Brain microvascular endothelial cell (primary cell): ENCODE measurements around the gene PRKG2.

Experiments
- DNase-seq: peaks from one replicate; pipeline ENCODE4 v3.0.0-alpha.2; 2020
- H3K27ac ChIP-seq: fragments of 250-450 bp; sonication (Bioruptor Pico); 2 replicates; pipeline ENCODE4 v1.5.1; 2020; ENCODE audit warnings: mild to moderate bottlenecking, moderate library complexity
- H3K27me3 ChIP-seq: fragments of 250-450 bp; sonication (Bioruptor Pico); replicated peaks from 2 replicates; pipeline ENCODE4 v1.5.1; 2020; ENCODE audit warnings: mild to moderate bottlenecking
- H3K36me3 ChIP-seq: fragments of 250-450 bp; sonication (Bioruptor Pico); replicated peaks from 2 replicates; pipeline ENCODE4 v1.5.1; 2020; ENCODE audit warnings: mild to moderate bottlenecking
- H3K4me3 ChIP-seq: 2 replicates; pipeline ENCODE4 v1.5.1; 2011; ENCODE audit warnings: low read depth, mild to moderate bottlenecking, control low read depth, low read length, moderate library complexity
- CTCF ChIP-seq: IDR thresholded peaks from 2 replicates; pipeline ENCODE4 v1.5.1; 2011; ENCODE audit warnings: low read depth, mild to moderate bottlenecking, moderate library complexity, low read length, control low read depth, inconsistent platforms; ENCODE audit errors: missing control alignments
- in situ Hi-C: cut with HindIII; loops from 2 replicates; pipeline ENCODE4 v1.10.0; 2017; ENCODE audit warnings: low sequenced_read_pairs, low pct_ligation_motif_present

Gene PRKG2

GRCh38 chr4:81131563-81131962 lies 83.5 kb downstream of the PRKG2 start:
- no peaks in the 10 kb centered on the region for H3K36me3 ChIP-seq
- H3K4me3 ChIP-seq = no peak overlapping the region
- DNase-seq = no peak
- in situ Hi-C loops = no loop called here
- no peak overlapping the region for H3K27ac ChIP-seq
- H3K27me3 ChIP-seq = no peaks in the 10 kb centered on the region
- TF ChIP-seq CTCF = no peak

DNA sequence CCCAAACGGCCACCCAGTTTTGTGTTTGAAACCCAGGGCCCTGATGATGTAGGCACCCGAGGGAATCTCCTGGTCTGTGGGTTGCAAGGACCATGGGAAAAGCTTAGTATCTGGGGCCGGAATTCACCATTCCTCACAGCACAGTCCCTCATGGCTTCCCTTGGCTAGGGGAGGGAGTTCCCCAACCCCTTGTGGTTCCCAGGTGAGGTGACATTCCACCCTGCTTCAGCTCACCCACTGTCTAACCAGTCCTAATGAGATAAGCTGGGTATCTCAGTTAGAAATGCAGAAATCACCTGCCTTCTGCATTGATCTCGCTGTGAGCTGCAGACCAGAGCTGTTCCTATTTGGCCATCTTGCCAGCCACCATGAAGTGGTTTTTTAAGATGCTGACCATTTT lies 84.0 kb downstream of the PRKG2 start:
- in situ Hi-C loops = no loop called here
- no peak for TF ChIP-seq CTCF
- no peak overlapping the region for H3K27ac ChIP-seq

DNA sequence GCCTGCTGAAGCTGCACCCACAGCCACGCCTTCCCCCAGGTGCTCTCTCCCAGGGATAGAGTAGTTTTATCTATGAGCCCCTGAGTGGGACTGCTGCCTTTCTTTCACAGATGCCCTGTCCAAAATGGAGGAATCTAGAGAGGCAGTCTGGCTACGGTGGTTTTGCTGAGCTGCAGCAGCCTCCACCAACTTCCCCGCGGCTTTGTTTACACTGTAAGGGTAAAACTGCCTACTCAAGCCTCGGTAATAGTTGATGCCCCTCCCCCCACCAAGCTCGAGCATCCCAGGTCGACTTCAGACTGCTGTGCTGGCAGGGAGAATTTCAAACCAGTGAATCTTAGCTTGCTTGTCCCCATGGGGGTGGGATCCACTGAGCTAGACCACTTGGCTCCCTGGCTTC lies 84.5 kb downstream of the PRKG2 start:
- no peak for DNase-seq
- in situ Hi-C loops = no loop called here
- Histone ChIP-seq H3K27me3 (no peaks in the 10 kb centered on the region), H3K27ac (no peak overlapping the region), H3K36me3 (no peaks in the 10 kb centered on the region), H3K4me3 (no peak overlapping the region)
- TF ChIP-seq CTCF = no peak

More for the DNA sequence above, 84.0 kb downstream of the PRKG2 start:
- DNase-seq = no peak
- Histone ChIP-seq H3K36me3 (no peaks in the 10 kb centered on the region), H3K27me3 (no peaks in the 10 kb centered on the region), H3K4me3 (no peak overlapping the region)

DNA sequence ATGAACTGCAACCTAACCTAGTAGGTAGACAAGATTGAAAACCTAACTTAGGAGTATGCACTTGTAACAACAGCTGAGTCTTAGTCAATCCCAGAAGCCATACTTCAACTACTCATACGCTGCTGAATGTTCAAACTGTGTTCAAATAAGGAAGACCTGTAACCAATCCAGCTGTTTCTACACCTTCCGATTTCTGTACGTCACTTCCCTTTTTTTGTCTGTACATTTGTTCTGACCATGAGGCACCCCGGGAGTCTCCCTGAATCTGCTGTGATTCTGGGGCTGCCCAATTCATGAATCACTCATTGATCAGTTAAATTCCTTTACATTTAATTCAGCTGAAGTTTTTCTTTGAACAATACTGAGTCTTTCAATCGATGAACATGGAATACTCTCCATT lies 95.0 kb downstream of the PRKG2 start:
- no peak for DNase-seq
- no peak overlapping the region for H3K27ac ChIP-seq
- in situ Hi-C loops = no loop called here
- no peaks in the 10 kb centered on the region for H3K27me3 ChIP-seq
- TF ChIP-seq CTCF = no peak
- no peak overlapping the region for H3K4me3 ChIP-seq
- H3K36me3 ChIP-seq = no peaks in the 10 kb centered on the region

DNA sequence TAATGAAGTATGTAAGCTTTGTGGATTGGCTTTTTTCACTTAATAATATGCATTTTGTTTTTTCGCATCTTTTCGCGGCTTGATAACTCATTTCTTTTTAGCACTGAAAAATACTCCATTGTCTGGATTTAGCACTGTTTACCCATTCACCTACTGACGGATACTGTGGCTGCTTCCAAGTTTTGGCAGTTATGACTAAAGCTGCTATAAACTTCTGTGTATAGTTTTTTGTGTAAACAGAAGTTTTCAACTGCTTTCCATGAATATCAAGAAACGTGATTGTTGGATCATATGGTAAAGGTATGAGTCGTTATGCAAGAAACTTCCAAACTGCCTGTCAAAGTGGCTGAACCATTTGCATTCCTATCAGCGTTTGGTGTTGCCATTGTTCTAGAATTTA lies 96.9 kb downstream of the PRKG2 start:
- DNase-seq = no peak
- Histone ChIP-seq H3K4me3 (no peak overlapping the region), H3K27me3 (no peaks in the 10 kb centered on the region), H3K27ac (no peak overlapping the region), H3K36me3 (no peaks in the 10 kb centered on the region)
- in situ Hi-C loops = no loop called here
- TF ChIP-seq CTCF = no peak

DNA sequence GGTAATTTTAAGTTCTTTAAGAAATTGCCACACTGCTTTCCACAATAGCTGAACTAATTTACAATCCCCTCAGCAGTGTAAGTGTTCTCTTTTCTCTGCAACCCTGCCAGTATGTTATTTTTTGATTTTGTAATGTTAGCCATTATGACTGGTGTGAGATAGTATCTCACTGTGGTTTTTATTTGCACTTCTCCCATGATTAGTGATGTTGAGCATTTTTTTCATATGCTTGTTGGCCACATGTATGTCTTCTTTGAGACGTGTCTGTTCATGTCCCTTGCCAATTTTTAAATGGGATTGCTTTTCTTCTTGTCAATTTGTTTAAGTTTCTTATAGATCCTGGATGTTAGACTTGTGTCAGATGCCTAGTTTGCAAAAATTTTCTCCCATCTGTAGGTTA lies 98.5 kb downstream of the PRKG2 start:
- no peak for TF ChIP-seq CTCF
- in situ Hi-C loops = no loop called here

More for the DNA sequence above, 98.5 kb downstream of the PRKG2 start:
- Histone ChIP-seq H3K27me3 (no peaks in the 10 kb centered on the region), H3K27ac (no peak overlapping the region), H3K4me3 (no peak overlapping the region), H3K36me3 (no peaks in the 10 kb centered on the region)
- DNase-seq = no peak
